Skeletal muscle cell (primary cell): Measurements from ENCODE around the gene NIF3L1.
A peak's percentile ranks its signal among the peaks of the same experiment; 100 is the strongest.
"Not testable (repeated sequence)": the region's sequence is repeated elsewhere in the genome, so short reads cannot be mapped to it uniquely, and the experiment has no call there.

Experiments used
- DNase-seq: peaks from one replicate; pipeline ENCODE4 v3.0.0-alpha.2; 2010; ENCODE audit warnings: low read depth
- H3K4me3 ChIP-seq: 2 replicates; pipeline ENCODE4 v1.5.1; 2011; ENCODE audit warnings: low read depth, mild to moderate bottlenecking, control low read depth, low read length, moderate library complexity

NIF3L1 gene

GRCh38 chr2:200864176-200865034 is 24.8 kb upstream of the NIF3L1 start, which contains the start of gene CLK1:
CLK1 (minus strand) TSS chr2:200864658; CDS start chr2:200861862, 2,796 bp downstream.
- peak; percentile 78 for DNase-seq
- peak within 1 kb of the TSS; percentile 79 for H3K4me3 ChIP-seq

- no peak for DNase-seq
- H3K4me3 ChIP-seq = no peak overlapping the region
Measured at GRCh38 chr2:200869014-200869413, 20.2 kb upstream of the NIF3L1 start.

- H3K4me3 ChIP-seq = no peak overlapping the region
- no peak for DNase-seq
Measured at GRCh38 chr2:200871151-200871550, 18.0 kb upstream of the NIF3L1 start.

GRCh38 chr2:200873560-200873959 is 15.6 kb upstream of the NIF3L1 start:
- no peak overlapping the region for H3K4me3 ChIP-seq
- DNase-seq = no peak

- DNase-seq = no peak
Measured at GRCh38 chr2:200877443-200877842, 11.7 kb upstream of the NIF3L1 start.

GRCh38 chr2:200878289-200878880 is 10.8 kb upstream of the NIF3L1 start:
- no peak overlapping the region for H3K4me3 ChIP-seq
- no peak for DNase-seq

More at GRCh38 chr2:200877443-200877842, 11.7 kb upstream of the NIF3L1 start:
- no peak overlapping the region for H3K4me3 ChIP-seq

GRCh38 chr2:200881715-200882249 is 7.4 kb upstream of the NIF3L1 start:
- H3K4me3 ChIP-seq, DNase-seq: not testable (repeated sequence)

- H3K4me3 ChIP-seq = no peak overlapping the region
- no peak for DNase-seq
Measured at GRCh38 chr2:200899482-200899881, 10.3 kb downstream of the NIF3L1 start.

- no peak overlapping the region for H3K4me3 ChIP-seq
- DNase-seq = peak; percentile 64
Measured at GRCh38 chr2:200901459-200902072, 12.4 kb downstream of the NIF3L1 start.

- H3K4me3 ChIP-seq = no peak overlapping the region
- DNase-seq = peak; percentile 36
Measured at GRCh38 chr2:200905618-200906296, 16.6 kb downstream of the NIF3L1 start.

- H3K4me3 ChIP-seq = no peak overlapping the region
- DNase-seq = no peak
Measured at GRCh38 chr2:200909958-200910357, 20.8 kb downstream of the NIF3L1 start.

- no peak overlapping the region for H3K4me3 ChIP-seq
- peak; percentile 19 for DNase-seq
Measured at GRCh38 chr2:200913654-200914053, 24.5 kb downstream of the NIF3L1 start.

- no peak for DNase-seq
- no peak overlapping the region for H3K4me3 ChIP-seq
Measured at GRCh38 chr2:200922439-200922838, 33.3 kb downstream of the NIF3L1 start.

GRCh38 chr2:200929334-200930249 is 40.4 kb downstream of the NIF3L1 start:
- no peak overlapping the region for H3K4me3 ChIP-seq
- no peak for DNase-seq

- no peak for DNase-seq
- no peak overlapping the region for H3K4me3 ChIP-seq
Measured at GRCh38 chr2:200930947-200931626, 41.9 kb downstream of the NIF3L1 start.

GRCh38 chr2:200939832-200940231 is 50.7 kb downstream of the NIF3L1 start:
- DNase-seq = no peak
- H3K4me3 ChIP-seq = no peak overlapping the region

- DNase-seq = no peak
- no peak overlapping the region for H3K4me3 ChIP-seq
Measured at GRCh38 chr2:200943527-200944105, 54.4 kb downstream of the NIF3L1 start.
